ENCODE measurements around the gene RHOBTB1.

Gene RHOBTB1

DNA sequence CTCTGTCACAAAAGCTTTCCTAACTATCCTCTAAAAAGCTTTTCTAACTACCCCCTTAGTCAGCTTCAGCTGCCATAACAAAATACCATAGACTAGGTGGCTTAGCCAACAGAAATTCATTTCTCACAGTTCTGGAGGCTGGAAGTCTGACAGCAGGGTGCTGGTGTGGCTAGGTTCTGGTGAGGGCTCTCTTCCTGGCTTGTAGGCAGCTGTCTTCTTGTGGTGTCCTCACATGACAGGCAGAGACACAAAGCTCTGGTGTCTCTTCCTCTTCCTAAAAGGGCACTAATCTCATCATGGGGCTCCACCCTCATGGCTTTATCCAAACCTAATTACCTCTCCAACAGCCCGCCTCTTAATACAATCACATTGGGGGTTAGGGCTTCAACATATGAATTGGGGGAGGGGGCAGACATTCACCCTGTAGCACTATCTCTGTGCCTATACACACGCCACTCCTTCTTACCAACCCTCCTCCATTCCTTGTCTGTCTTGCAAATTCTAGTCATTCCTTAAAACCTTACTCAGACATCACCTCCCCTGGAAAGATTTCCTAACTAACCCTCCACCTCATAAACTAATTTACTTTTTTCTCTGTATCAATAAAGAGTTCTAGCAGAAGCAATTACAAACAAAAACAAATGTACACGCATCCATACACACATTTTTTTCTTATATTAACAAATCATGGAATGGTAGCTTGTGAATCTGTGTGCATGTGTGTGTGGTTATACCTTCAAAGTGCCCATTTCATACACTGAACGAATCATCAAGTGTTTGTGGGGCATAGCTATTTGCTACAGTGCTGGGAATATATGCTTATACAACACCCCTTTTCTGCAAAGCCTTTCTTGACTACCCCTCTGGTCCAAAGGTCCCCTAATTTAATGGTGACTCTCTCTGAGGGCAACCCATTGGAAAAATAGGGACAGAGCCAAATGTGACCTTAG, 26.4 kb downstream of the RHOBTB1 start:
- TF ChIP-seq, protein P1, sequence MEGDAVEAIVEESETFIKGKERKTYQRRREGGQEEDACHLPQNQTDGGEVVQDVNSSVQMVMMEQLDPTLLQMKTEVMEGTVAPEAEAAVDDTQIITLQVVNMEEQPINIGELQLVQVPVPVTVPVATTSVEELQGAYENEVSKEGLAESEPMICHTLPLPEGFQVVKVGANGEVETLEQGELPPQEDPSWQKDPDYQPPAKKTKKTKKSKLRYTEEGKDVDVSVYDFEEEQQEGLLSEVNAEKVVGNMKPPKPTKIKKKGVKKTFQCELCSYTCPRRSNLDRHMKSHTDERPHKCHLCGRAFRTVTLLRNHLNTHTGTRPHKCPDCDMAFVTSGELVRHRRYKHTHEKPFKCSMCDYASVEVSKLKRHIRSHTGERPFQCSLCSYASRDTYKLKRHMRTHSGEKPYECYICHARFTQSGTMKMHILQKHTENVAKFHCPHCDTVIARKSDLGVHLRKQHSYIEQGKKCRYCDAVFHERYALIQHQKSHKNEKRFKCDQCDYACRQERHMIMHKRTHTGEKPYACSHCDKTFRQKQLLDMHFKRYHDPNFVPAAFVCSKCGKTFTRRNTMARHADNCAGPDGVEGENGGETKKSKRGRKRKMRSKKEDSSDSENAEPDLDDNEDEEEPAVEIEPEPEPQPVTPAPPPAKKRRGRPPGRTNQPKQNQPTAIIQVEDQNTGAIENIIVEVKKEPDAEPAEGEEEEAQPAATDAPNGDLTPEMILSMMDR (IDR thresholded peaks at IDR 0.05; ENCODE audit: low read depth, low read length, missing control alignments) = no peak
- no peak overlapping the region for H3K4me3 ChIP-seq (replicated peaks; ENCODE audit: low read depth, low read length)
- no peak for DNase-seq (ENCODE audit: extremely low read depth, low read depth)

DNA sequence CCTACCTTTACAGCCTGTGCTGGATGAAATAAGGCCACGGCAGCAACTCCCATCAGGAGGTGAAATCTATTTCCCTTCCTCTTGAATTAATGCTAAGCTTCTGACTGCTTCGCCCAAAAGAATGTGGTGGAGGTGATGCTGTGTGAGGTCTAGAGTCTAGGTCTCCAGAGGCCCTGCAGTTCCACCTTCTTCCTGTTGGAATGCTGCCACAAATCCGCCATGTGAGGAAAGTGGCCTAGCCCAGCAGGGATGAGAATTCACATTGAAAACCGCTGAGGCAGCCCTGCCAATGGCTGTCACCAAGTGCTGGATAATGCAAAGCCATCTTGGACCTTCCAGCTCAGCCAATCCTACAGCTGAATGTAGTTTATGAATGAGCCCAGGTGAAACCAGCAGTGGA, 28.0 kb downstream of the RHOBTB1 start:
- H3K4me3 ChIP-seq (replicated peaks; ENCODE audit: low read depth, low read length) = no peak overlapping the region
- DNase-seq (ENCODE audit: extremely low read depth, low read depth) = no peak
- TF ChIP-seq, protein P1 (IDR thresholded peaks at IDR 0.05; ENCODE audit: low read depth, low read length, missing control alignments) = no peak

DNA sequence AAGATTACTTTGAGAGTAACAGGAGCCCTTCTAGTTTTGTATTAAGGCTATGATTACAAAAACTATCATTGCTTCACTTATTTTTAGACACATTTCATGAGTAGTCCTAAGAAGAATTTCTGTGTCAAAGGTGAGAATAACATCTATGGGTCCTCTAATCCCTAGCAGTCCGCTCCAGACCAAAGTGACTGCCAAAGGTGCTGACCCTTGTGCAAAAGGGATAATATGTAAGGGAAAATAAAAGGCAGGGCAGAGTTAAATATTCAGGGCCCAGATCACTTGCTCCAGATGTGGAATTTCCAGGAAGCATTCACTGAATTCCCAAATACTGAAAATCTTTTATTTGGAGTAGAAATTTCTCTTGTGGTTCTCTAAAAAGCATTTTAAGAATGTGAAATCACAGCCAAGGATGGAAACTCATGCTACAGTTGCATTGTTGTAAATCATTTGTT, 29.3 kb downstream of the RHOBTB1 start:
- peak; percentile 84 for DNase-seq (ENCODE audit: extremely low read depth, low read depth)
- H3K4me3 ChIP-seq (replicated peaks; ENCODE audit: low read depth, low read length) = no peak overlapping the region
- TF ChIP-seq, protein P1 (IDR thresholded peaks at IDR 0.05; ENCODE audit: low read depth, low read length, missing control alignments) = no peak

DNA sequence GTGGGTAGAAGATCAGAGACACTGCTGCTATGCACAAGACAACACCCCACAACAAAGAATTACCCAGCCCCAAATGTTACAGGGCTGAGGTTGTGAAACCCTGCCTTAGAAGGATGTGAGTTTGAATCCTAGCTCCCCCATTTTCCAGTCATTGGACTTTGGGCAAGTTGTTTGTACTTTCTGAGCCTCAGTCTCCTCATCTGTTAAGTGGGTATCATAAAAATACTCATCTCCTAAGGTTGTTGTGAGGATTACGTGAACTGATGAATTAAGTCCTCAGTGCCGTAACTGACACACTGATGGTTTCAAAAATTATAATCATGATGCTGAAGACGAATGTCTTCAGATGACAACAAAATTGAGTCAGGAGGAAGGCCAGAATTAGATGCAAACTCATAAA, 30.3 kb downstream of the RHOBTB1 start:
- no peak for DNase-seq (ENCODE audit: extremely low read depth, low read depth)
- TF ChIP-seq, protein P1 (IDR thresholded peaks at IDR 0.05; ENCODE audit: low read depth, low read length, missing control alignments) = no peak
- no peak overlapping the region for H3K4me3 ChIP-seq (replicated peaks; ENCODE audit: low read depth, low read length)

DNA sequence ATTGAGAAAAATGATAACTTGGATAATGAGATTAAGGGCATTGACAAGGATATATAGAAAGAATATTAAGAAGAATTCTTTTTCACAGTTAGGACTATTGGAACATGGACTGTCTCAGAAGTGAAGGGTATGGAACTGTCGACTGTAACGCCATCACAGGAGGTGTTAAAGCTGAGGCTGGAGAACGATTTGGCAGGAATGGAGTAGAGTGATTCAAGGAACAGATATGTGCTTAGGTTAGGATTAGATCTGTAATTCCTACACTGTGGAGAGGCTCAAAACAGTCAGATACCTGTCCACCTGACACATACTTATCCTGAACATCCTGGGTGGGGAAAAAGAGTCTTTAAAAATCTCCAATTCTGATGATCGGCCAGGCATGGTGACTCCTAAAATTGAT, 30.9 kb downstream of the RHOBTB1 start:
- DNase-seq (ENCODE audit: extremely low read depth, low read depth) = no peak
- TF ChIP-seq, protein P1 (IDR thresholded peaks at IDR 0.05; ENCODE audit: low read depth, low read length, missing control alignments) = no peak
- no peak overlapping the region for H3K4me3 ChIP-seq (replicated peaks; ENCODE audit: low read depth, low read length)

DNA sequence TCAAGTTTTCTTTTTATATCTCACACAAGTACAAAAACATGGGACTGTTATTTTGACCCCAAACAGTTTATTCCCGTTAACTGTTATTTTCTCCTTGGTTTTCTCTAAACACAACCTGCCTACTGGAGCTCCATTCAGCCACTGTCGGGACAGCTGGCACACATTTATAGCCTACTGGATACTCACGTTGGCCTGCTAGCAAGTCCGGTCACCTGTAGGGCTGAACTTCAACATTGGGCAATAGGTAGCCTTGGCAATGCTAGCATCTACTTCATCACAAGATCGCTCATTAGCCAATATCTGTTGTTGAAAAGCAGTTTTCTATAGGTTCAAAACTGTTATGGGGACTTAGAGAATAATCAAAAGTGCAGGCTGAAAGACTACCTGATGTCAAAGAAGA, 32.3 kb downstream of the RHOBTB1 start:
- DNase-seq (ENCODE audit: extremely low read depth, low read depth) = no peak
- TF ChIP-seq, protein P1 (IDR thresholded peaks at IDR 0.05; ENCODE audit: low read depth, low read length, missing control alignments) = no peak
- H3K4me3 ChIP-seq (replicated peaks; ENCODE audit: low read depth, low read length) = no peak overlapping the region

Data from HFF-Myc (cell line).